ENCODE measurements around the gene NFIB.

NFIB gene

DNA sequence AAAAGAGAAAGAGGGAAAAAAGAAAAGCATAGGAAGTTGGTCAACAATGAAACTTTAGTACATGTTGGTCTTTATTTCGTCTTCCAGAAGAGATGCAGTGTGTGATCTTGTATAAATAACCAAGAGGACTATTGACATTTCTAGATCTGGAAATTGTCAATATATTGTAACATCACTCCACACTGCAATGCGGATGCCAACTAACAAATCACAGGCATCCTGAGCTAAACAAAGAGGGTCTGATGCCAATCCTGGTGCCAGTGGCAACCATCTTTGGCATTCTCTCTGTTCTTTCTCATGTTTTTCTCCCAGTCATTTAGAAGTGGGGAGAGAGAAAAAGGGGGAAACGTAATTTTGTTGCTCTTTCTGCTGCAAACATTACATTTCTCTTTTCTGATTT, 9.7 kb downstream of the NFIB start:
- H3K4me3 ChIP-seq (ENCODE audit: low read length) = no peak overlapping the region
- DNase-seq (ENCODE audit: low read depth) = no peak
- TF ChIP-seq, protein P1, sequence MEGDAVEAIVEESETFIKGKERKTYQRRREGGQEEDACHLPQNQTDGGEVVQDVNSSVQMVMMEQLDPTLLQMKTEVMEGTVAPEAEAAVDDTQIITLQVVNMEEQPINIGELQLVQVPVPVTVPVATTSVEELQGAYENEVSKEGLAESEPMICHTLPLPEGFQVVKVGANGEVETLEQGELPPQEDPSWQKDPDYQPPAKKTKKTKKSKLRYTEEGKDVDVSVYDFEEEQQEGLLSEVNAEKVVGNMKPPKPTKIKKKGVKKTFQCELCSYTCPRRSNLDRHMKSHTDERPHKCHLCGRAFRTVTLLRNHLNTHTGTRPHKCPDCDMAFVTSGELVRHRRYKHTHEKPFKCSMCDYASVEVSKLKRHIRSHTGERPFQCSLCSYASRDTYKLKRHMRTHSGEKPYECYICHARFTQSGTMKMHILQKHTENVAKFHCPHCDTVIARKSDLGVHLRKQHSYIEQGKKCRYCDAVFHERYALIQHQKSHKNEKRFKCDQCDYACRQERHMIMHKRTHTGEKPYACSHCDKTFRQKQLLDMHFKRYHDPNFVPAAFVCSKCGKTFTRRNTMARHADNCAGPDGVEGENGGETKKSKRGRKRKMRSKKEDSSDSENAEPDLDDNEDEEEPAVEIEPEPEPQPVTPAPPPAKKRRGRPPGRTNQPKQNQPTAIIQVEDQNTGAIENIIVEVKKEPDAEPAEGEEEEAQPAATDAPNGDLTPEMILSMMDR (conservative IDR thresholded peaks at IDR 0.05; ENCODE audit: low read length) = no peak

DNA sequence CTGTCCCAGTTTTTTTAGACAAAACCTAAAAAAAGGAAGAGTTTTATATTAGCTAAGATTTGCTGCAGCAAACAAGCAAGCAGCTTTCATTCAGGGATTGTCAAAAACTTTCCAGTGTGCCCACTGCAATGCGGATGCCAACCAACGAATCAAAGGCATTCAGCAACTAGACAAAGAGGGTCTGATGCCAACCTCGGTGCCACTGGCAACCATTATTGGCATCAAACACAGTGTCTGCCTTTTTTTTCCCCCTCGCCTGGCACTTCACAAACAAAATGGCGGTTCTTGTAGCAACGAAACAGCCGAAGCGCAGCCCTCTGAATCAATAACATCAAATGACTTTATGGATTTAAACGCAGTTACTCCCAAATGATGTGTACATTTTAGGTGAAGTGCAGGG, 10.4 kb downstream of the NFIB start:
- no peak for DNase-seq (ENCODE audit: low read depth)
- TF ChIP-seq, protein P1 (conservative IDR thresholded peaks at IDR 0.05; ENCODE audit: low read length) = no peak
- H3K4me3 ChIP-seq (ENCODE audit: low read length) = no peak overlapping the region

DNA sequence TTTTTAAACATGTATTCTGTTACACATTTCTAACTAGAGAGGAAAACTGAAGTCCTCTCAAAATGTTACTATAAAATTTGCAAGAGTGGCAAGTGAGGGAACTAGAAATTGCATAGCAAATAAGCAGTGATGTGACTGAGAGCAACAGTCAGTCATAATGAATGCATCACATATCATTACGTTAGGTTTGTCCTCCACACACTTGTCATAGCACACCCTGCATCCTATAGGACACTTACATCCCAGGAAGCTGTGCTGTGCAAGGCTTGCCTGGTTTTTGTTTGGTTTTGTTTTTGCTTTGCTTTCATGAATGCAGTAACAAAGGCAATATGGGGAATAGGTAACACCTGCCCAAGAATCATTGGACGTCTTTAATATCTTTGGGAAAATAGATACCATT, 10.8 kb downstream of the NFIB start:
- no peak overlapping the region for H3K4me3 ChIP-seq (ENCODE audit: low read length)
- TF ChIP-seq, protein P1 (conservative IDR thresholded peaks at IDR 0.05; ENCODE audit: low read length) = no peak
- no peak for DNase-seq (ENCODE audit: low read depth)

DNA sequence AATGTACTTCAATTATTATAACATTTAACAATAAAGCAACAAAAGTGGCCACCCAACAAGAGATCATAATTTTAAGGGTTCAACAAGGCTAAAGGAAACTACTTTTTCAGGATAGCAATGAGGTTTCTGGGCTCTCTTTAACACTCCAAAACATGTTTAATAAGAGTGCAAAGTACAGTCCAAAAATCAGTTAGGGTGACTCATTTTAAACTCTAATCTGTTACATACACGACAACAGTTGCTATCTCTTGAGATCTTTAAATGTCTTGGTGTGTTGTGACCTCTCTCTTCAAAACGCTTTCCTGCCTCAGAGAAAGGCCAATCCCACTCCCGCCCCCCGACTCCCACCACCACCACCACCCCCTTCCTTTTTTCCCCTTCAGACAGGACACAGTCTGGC, 11.5 kb downstream of the NFIB start:
- no peak overlapping the region for H3K4me3 ChIP-seq (ENCODE audit: low read length)
- TF ChIP-seq, protein P1 (conservative IDR thresholded peaks at IDR 0.05; ENCODE audit: low read length) = no peak
- DNase-seq (ENCODE audit: low read depth) = no peak

DNA sequence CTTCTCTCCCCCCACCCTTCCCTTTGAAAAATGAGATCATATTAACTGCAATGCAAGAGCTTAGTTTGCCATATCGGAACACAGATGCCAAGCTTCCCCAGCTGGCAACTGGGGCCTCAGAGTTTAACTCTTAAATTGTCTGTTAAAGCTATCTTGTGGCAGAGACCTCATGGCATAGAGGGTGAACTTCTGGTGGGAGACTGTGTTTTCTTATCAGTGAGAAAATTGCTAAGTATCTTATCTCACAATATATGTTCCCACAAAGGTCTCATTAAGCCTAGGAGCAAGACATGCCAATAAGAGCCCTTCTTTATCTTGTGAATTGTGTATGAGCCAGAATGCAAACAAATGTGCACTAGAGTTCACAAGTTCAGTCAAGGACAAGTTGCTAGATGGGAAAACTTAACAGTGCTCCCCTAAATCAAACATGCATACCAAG, 12.3 kb downstream of the NFIB start:
- no peak for DNase-seq (ENCODE audit: low read depth)
- TF ChIP-seq, protein P1 (conservative IDR thresholded peaks at IDR 0.05; ENCODE audit: low read length) = no peak

DNA sequence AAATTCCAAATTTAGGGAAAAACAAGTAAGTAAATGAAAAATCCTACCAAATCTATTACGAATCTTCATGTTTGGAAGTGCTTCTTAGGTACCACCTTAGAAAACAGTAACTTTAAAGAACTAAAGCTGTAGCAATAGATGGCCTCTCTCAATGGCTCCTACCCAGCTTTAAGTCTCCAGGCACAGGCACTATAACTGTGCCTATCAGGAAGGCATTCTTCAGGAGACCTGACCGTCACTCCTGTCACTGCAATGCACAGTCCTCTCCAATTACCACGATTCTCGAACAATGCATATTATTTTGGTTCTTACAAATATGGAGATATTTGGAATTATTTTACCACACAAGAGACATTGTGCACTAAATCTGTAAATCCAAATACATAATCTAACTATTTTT, 12.9 kb downstream of the NFIB start:
- no peak overlapping the region for H3K4me3 ChIP-seq (ENCODE audit: low read length)
- no peak for DNase-seq (ENCODE audit: low read depth)

More for the DNA sequence above, 12.3 kb downstream of the NFIB start:
- H3K4me3 ChIP-seq (ENCODE audit: low read length) = no peak overlapping the region

DNA sequence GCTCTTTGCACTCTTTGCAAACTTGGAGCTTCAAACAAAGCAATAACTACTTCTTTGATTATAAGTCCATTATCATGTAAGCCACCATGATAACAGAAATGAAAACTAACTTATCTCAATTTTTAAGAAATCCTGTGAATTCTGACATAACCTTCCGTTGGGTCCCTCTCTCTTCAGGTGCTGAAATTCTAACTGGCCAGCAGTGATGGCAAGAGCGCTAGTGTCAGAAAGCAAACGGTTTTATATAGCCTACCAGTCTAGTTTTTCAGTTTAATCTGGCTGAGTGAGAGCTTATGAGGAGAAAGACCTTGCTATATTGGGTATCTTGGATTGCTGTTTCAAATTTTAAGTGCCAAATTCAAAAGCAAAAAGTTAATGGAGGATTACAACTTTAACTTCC, 13.4 kb downstream of the NFIB start:
- TF ChIP-seq, protein P1 (conservative IDR thresholded peaks at IDR 0.05; ENCODE audit: low read length) = no peak
- H3K4me3 ChIP-seq (ENCODE audit: low read length) = no peak overlapping the region
- DNase-seq (ENCODE audit: low read depth) = no peak

More for the DNA sequence above, 12.9 kb downstream of the NFIB start:
- TF ChIP-seq, protein P1 (conservative IDR thresholded peaks at IDR 0.05; ENCODE audit: low read length) = no peak
